Stomach (tissue), 4 donors: ENCODE measurements around the gene APBA1.

ENCODE experiments used
- EP300 ChIP-seq: sonication (generic); formaldehyde crosslinking; IDR thresholded peaks from one replicate; pipeline ENCODE4 v1.6.1; 2017; ENCODE audit warnings: antibody characterized with exemption
- TF ChIP-seq, protein P1 (sequence below), 7 experiments: fragments of 450-650 bp in 4 of 7; fragments of 200-600 bp in 3 of 7; sonication (generic) in 3 of 7; IDR thresholded peaks; one replicate each; pipeline ENCODE4 v1.5.1; 2016 to 2019; ENCODE audit warnings: antibody characterized with exemption in 7 of 7, control low read depth in 2 of 7, mild to moderate bottlenecking in 1 of 7

GRCh38 chr9:69453746-69454145 is 218.4 kb downstream of the APBA1 start:
- no peak for TF ChIP-seq EP300
- TF ChIP-seq, protein P1, sequence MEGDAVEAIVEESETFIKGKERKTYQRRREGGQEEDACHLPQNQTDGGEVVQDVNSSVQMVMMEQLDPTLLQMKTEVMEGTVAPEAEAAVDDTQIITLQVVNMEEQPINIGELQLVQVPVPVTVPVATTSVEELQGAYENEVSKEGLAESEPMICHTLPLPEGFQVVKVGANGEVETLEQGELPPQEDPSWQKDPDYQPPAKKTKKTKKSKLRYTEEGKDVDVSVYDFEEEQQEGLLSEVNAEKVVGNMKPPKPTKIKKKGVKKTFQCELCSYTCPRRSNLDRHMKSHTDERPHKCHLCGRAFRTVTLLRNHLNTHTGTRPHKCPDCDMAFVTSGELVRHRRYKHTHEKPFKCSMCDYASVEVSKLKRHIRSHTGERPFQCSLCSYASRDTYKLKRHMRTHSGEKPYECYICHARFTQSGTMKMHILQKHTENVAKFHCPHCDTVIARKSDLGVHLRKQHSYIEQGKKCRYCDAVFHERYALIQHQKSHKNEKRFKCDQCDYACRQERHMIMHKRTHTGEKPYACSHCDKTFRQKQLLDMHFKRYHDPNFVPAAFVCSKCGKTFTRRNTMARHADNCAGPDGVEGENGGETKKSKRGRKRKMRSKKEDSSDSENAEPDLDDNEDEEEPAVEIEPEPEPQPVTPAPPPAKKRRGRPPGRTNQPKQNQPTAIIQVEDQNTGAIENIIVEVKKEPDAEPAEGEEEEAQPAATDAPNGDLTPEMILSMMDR (IDR thresholded peaks at IDR 0.05): no peak
